IPS-18c (cell line): ENCODE results near the gene CCS.

Source experiments
- H3K4me3 ChIP-seq: 2 replicates; pipeline ENCODE4 v1.7.0; 2013; ENCODE audit warnings: low read depth, mild to moderate bottlenecking, low read length, moderate library complexity; ENCODE audit not compliant: insufficient read depth
- H3K9me3 ChIP-seq: one replicate; pipeline ENCODE4 v1.6.1; 2013; ENCODE audit warnings: mild to moderate bottlenecking, low read length, moderate library complexity; ENCODE audit not compliant: control insufficient read depth, insufficient read depth

CCS gene

DNA sequence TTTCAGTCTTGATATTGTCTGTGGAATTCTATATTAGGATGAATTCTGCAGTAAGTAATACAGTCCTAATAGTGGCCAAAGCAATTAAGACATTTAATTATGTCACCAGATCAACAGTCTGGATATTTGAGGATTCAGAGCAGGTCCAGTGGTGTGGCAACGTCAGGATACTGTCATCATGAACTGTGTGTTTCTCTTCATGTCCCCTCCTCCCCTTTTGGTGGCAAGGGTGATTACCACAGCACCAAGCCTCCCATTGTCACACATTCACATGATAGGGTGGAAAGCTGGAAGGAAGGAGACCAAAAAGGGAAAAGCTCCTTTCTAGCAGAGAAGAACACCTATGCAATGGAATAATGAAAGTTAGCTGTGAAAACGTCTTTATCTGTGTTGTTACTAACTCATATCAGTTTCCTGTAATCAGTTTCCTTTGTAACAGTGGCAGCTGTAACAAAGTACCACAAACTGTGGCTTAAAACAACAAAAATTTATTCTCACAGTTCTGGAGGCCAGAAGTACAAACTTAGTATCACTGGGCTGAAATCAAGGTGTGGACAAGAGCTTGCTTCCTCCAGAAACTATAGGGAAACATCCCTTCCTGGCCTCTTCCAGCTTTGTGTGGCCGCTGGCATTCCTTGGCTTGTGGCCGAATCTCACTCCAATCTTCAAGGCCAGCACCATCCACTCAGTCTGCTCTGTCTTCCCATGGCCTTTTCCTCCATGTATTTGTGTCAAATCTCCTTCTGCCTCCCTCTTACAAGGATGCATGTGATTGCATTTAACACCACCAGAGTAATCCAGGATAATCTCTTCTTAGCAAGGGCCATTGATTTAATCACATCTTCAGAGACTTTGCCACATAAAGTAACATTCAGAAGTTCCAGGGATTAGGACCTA, 17.0 kb downstream of the CCS start:
- Histone ChIP-seq H3K4me3 (no peak overlapping the region), H3K9me3 (no peaks in the 10 kb centered on the region)

DNA sequence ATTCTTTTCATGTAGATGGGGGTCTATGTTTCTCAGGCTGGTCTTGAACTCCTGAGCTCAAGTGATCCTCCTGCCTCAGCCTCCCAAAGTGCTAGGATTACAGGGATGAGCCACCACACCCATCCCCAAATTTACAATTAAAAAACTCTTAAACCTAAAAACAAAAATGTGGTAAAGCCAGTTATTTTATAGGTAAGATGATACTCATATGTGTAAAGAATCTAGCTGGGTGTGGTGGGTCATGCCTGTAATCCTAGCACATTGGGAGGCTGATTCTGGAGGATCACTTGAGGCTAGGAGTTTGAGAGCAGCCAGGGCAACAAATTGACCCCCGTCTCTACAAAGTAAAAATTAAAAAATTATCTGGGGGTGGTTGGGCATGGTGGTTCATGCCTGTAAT, 19.5 kb downstream of the CCS start:
- Histone ChIP-seq H3K4me3 (no peak overlapping the region), H3K9me3 (no peaks in the 10 kb centered on the region)

DNA sequence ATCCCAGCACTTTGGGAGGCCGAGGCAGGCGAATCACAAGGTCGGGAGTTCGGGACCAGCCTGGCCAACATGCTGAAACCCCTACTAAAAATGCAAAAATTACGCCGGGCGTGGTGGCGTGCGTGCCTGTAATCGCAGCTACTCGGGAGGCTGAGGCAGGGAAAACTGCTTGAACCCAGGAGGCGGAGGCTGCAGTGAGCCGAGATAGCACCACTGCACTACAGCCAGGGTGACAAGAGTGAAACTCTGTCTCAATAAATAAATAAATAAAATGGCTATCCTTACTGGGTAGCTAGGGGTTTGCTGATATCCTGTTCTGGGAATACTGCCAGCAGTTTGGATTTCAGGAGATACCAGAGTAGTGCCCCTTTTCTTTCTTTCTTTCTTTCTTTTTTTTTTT, 21.1 kb downstream of the CCS start:
- Histone ChIP-seq H3K4me3 (no peak overlapping the region), H3K9me3 (no peaks in the 10 kb centered on the region)

DNA sequence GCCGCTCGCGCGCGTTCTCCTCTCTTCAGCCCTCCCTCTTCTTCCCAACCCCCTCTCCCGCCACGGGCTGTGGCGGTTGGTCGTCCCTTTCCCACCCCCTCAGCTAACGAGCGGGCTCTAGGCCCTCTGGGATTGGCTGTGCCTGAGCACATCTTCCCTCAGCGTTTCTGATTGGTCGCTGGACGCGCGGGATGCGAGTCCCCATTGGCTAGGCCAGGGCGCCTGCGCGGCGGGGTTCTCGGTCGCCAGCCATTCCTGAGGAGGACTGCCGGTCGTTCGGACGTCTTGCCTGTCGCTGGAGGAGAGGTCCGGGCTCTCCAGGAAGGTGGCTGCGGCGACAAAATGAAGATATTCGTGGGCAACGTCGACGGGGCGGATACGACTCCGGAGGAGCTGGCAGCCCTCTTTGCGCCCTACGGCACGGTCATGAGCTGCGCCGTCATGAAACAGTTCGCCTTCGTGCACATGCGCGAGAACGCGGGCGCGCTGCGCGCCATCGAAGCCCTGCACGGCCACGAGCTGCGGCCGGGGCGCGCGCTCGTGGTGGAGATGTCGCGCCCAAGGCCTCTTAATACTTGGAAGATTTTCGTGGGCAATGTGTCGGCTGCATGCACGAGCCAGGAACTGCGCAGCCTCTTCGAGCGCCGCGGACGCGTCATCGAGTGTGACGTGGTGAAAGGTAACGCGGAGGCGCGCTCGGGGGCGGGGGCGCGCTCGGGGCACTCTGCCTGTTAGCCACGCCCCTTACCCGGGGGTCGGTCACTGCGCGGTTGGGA, 23.6 kb downstream of the CCS start, which contains the start of gene RBM14:
TSS of gene RBM14 (plus strand) at position 252 of the 776 bp plus-strand sequence. CDS start at position 343, 91 bp downstream.
- no peaks in the 10 kb centered on the region for H3K9me3 ChIP-seq
- peak within 1 kb of the TSS; percentile 100 for H3K4me3 ChIP-seq

DNA sequence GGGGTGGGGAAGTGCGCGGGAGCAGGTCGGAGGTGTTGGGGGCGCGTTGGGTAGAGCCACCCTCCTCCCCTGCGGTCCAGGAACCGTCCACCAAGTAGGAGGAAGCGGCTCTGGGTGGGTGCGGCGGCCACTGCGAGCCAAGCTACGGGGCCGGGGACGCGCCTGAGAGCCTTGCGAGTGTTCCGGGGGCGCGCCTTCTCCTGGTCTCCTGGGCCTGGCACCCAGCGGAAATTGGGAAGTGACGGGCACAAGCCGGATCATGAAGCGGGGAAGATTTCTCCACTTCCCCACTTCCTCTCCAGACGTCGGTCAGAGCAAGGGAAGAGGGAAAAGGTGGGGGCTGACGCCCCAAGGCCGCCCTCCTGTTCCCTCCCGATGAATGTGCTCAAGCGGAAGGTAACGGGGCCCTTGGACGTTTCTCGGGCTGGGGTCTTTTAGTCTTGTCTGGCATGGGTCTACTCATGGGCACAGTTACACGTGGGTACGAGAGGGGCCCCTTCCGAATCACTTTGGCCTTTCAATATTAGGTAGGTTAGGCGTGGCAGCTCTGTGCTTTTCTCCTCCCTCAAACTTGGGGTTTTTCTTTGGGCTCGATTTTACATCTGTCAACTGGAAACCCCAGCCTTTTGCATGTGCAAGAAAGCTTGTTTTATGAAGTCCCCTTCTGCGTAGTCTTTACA, 24.3 kb downstream of the CCS start:
- peak overlapping the region; percentile 100 for H3K4me3 ChIP-seq

DNA sequence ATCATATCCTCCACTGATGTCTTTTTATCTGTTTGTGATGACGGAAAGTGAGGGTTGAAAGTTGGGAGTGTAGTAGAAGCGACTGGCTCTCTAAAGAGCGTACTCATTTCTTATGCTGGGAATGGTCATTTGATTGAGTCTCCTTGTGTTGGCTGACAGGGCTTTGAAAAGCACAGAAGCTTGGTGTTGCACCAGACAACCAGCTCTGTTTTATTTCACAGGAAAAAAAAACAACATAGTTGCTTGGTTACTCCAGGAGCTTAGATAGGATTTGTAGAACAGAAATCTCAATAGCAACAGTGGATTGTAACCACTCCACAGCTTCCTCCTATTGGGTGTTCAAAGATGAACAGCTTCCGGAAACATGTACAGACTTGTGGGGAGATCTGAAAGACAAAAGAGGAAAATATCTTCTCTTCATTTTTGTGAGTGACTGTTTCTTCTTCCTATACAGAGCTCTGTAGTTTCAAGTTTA, 26.1 kb downstream of the CCS start:
- no peak overlapping the region for H3K4me3 ChIP-seq
- H3K9me3 ChIP-seq: no peaks in the 10 kb centered on the region

More for the DNA sequence above, 24.3 kb downstream of the CCS start:
- H3K9me3 ChIP-seq: no peaks in the 10 kb centered on the region

DNA sequence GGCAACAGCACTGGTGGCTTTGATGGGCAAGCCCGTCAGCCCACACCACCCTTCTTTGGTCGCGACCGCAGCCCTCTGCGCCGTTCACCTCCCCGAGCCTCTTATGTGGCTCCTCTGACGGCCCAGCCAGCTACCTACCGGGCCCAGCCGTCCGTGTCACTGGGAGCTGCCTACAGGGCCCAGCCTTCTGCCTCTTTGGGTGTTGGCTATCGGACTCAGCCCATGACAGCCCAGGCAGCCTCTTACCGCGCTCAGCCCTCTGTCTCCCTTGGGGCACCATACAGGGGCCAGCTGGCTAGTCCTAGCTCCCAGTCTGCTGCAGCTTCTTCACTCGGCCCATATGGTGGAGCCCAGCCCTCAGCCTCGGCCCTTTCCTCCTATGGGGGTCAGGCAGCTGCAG, 31.5 kb downstream of the CCS start:
- Histone ChIP-seq H3K9me3 (no peaks in the 10 kb centered on the region), H3K4me3 (no peak overlapping the region)

DNA sequence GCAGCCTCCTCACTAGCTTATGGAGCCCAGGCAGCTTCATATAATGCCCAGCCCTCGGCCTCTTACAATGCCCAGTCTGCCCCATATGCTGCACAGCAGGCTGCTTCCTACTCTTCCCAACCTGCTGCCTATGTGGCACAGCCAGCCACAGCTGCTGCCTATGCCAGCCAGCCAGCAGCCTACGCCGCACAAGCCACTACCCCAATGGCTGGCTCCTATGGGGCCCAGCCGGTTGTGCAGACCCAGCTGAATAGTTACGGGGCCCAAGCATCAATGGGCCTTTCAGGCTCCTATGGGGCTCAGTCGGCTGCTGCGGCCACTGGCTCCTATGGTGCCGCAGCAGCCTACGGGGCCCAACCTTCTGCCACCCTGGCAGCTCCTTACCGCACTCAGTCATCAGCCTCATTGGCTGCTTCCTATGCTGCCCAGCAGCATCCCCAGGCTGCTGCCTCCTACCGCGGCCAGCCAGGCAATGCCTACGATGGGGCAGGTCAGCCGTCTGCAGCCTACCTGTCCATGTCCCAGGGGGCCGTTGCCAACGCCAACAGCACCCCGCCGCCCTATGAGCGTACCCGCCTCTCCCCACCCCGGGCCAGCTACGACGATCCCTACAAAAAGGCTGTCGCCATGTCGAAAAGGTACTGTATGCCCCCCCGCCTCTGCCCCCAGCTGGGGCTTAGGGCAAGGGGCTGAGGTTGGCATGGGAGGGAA, 32.2 kb downstream of the CCS start:
- Histone ChIP-seq H3K9me3 (no peaks in the 10 kb centered on the region), H3K4me3 (no peak overlapping the region)

DNA sequence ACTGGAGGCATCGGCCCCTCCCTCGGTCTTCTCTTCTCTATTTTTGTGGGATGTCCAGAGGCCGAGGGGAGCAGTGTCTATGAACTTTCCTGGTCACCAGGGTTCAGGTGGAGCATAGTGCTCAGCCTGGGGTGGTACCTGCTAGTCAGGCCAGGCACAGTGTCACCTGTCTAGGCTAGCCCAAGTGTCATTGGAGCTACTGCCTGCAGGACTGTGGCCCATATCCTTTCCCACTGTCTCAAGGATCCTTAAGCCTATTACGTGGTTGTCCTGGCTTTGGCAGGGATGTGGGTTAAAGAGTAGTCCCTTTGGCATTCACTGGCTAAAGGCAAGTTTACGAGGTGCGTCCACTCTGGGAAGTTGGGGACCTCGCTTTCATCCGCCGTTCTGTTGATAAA, 32.8 kb downstream of the CCS start:
- H3K9me3 ChIP-seq: no peaks in the 10 kb centered on the region
- no peak overlapping the region for H3K4me3 ChIP-seq

DNA sequence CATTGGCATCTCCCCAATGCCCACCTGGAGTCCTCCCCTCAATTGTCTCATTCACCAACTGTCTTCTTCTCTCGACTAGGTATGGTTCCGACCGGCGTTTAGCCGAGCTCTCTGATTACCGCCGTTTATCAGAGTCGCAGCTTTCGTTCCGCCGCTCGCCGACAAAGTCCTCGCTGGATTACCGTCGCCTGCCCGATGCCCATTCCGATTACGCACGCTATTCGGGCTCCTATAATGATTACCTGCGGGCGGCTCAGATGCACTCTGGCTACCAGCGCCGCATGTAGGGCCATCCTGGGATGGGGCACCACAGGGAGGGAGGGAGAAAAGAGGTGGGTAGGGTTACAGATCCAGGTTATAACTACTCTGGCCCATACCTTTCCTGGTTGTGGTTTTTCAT, 33.4 kb downstream of the CCS start:
- no peak overlapping the region for H3K4me3 ChIP-seq
- H3K9me3 ChIP-seq: no peaks in the 10 kb centered on the region

DNA sequence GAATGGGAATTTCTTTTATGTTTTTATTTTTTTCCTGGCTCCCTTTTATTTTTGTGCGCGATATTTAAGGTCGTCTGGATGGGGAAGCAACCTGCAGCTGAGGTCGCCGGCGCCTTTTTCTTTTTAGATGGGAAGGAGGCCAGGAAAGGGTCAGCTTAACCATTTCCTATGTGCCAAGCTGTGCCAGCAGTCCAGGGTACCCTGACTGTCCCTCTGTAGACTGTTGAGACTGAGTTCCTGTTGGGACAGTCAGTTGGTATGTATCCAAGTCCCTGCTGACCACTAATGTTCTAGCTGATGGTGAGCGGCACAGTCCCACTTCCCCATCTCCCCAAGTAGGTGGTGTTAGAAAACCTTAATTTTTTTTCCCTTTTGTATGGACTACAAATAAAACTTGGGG, 33.9 kb downstream of the CCS start:
- peaks cover 2% of the 10 kb centered on the region for H3K9me3 ChIP-seq

DNA sequence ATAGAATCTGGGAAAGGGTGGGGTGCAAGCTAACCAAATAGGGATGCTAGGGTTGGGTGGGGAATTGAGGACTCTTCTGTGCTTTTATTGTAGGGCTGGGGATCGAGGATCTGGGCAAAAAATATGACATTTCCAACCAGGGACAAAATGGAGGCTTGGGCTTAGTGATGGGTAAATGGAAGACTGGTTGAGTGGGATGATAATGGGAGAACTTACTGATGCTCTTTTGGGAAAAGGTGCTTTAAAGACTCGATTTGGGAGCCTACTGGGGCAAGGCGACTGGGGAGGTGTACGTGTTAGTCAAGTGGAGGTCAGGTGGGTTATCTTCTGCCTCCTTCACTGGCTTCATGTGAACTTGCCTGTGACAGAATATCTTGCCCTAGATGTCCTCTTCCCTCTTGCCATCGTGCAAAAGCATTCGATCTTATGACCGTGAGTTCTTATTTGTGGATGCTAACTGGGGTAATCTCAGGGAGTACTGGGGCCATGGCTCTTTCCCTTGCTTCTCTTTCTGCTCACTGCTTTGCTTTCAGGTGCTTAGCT, 35.1 kb downstream of the CCS start:
- peaks cover 2% of the 10 kb centered on the region for H3K9me3 ChIP-seq
- no peak overlapping the region for H3K4me3 ChIP-seq

More for the DNA sequence above, 33.9 kb downstream of the CCS start:
- no peak overlapping the region for H3K4me3 ChIP-seq

DNA sequence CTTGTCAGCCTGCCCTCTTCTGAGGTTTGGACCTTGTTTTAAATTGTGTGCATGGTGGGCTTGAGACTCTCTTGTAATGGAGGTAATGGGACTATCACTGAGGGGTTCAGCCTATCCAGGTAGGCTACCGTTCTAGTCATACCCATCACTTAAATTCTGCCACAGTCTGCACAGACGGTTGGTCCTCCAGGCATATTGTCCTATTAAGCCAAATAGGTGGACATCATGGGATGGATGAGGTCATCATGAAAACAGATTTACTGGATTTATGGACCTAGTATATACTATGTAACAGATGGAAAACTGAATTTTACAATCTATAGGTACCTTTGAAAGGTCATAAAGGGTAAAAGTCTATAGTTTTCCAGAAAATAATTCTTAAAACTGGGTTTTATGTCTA, 36.4 kb downstream of the CCS start:
- Histone ChIP-seq H3K9me3 (peaks cover 2% of the 10 kb centered on the region), H3K4me3 (no peak overlapping the region)

DNA sequence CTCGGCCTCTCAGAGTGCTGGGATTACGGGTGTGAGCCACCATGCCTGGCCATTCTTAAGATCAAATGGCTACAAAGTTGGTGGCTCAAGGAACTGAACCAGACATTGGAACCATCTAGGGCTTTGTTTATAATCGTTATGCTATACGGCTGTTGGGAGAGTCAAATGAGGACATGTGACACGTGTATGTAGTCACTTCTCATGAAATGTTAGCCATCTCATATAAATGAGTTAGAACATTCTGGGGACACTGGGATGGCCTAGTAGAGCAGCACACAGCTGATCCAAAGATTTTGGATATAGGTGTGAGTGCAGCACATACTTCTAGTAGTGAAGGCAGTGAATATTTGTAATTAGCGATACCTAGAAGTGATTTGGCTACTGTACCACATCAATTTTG, 38.9 kb downstream of the CCS start:
- no peak overlapping the region for H3K4me3 ChIP-seq
- H3K9me3 ChIP-seq: peaks cover 2% of the 10 kb centered on the region

DNA sequence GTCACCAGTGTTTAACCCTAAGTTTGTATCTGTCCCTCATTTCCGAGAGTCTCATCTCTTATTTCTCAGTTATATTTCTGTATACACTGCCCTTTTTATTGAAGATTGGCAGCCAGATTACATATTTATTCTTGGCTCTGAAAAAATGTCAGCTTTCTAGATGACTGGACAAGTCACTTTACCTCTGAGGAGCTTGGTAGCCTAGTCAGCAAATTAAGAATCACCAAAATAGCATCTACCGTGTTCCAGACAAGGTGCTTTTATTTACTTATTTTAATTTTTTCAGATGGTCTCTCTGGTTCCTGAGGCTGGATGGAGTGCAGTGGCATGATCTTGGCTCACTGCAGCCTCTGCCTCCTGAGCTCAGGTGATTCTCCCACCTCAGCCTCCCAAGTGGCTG, 40.0 kb downstream of the CCS start:
- Histone ChIP-seq H3K4me3 (no peak overlapping the region), H3K9me3 (peaks cover 2% of the 10 kb centered on the region)

DNA sequence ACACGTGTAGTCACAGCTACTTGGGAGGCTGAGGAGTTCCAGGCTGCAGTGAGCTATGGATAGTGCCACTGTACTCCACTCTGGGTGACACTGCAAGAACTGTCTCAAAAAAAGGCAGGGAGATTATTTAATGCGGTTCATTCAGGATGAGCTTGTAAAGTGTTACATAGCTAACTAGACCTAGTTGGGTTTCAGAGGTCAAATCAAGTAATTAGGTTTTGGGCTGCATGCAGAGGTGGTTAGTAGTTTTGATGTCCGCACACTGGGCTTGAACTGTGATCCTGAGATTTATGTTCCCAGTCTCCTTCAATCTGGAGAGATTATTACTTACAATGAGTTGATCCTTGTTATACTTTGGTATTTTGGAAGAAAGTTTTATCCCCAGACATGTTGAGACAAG, 43.4 kb downstream of the CCS start:
- H3K9me3 ChIP-seq: peaks cover 2% of the 10 kb centered on the region
- H3K4me3 ChIP-seq: no peak overlapping the region
